Mammary epithelial cell (primary cell): ENCODE data around the gene HNMT.

Experiments used
- CTCF ChIP-seq, 2 donors: IDR thresholded peaks in 1 of 2; conservative IDR thresholded peaks in 1 of 2; 2 replicates each; pipeline ENCODE4 v1.5.1; 2011 to 2012; ENCODE audit warnings: inconsistent platforms in 2 of 2, low read length in 2 of 2, mild to moderate bottlenecking in 2 of 2, control low read depth in 1 of 2, low read depth in 1 of 2; ENCODE audit not compliant: insufficient read depth in 1 of 2; ENCODE audit errors: extremely low read depth in 1 of 2
- EZH2 ChIP-seq: IDR thresholded peaks from 2 replicates; pipeline ENCODE4 v1.6.1; 2012; ENCODE audit warnings: low read length, inconsistent platforms, borderline replicate concordance

GRCh38 chr2:137946227-137946626 lies 18.0 kb upstream of the HNMT start:
- no peak for TF ChIP-seq EZH2
- TF ChIP-seq CTCF (conservative IDR thresholded peaks at IDR 0.05 in 1 of 2, IDR thresholded peaks at IDR 0.05 in 1 of 2; ENCODE audit: extremely low read depth in 1 of 2, insufficient read depth in 1 of 2, low read depth in 1 of 2, low read length in 2 of 2), result no peak
